Fibroblast of villous mesenchyme (primary cell): ENCODE results near the gene P3H1. TPM values are rescaled to one million over a fixed set of nuclear protein-coding genes. Genes with fewer than 3 reads are reported as not detected.

ENCODE experiments used
- DNase-seq: peaks from one replicate; pipeline ENCODE4 v3.0.0-alpha.2; 2010; ENCODE audit warnings: low read depth
- H3K4me3 ChIP-seq: 2 replicates; pipeline ENCODE4 v1.5.1; 2011; ENCODE audit warnings: low read depth, mild to moderate bottlenecking, low read length
- total RNA-seq: library from RNA; depleted of rRNA; stranded (reverse); fragments of >200 nt; gene quantifications from 2 replicates; pipeline ENCODE4 v1.2.3, GENCODE V29; 2012
- TF ChIP-seq, protein P1 (sequence below): IDR thresholded peaks from 2 replicates; pipeline ENCODE4 v1.5.1; 2012; ENCODE audit warnings: low read depth, mild to moderate bottlenecking, low read length; ENCODE audit not compliant: insufficient read depth

Gene P3H1
- total RNA-seq, 1 donor, result 212 TPM

DNA sequence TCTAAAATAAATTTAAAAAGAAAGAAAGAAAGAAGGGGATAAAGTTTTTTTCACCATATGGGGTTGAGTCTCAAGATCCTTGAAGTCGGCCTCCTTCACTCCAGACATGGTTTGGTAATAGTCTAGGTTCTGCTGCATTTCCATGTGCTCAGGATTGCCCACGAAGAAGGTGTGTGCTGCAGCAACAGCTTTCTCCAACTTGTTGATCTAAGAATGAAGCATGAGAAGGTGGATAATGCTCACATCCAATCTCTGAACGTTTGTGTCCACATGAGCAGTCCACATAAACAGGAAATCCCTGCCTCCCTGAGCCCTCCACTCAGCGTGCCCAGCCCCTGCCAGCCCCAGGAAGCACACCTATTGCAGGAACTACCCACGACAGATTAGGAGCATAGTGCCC lies 4.6 kb downstream of the P3H1 start:
- no peak overlapping the region for H3K4me3 ChIP-seq
- TF ChIP-seq, protein P1, sequence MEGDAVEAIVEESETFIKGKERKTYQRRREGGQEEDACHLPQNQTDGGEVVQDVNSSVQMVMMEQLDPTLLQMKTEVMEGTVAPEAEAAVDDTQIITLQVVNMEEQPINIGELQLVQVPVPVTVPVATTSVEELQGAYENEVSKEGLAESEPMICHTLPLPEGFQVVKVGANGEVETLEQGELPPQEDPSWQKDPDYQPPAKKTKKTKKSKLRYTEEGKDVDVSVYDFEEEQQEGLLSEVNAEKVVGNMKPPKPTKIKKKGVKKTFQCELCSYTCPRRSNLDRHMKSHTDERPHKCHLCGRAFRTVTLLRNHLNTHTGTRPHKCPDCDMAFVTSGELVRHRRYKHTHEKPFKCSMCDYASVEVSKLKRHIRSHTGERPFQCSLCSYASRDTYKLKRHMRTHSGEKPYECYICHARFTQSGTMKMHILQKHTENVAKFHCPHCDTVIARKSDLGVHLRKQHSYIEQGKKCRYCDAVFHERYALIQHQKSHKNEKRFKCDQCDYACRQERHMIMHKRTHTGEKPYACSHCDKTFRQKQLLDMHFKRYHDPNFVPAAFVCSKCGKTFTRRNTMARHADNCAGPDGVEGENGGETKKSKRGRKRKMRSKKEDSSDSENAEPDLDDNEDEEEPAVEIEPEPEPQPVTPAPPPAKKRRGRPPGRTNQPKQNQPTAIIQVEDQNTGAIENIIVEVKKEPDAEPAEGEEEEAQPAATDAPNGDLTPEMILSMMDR, result no peak
- DNase-seq, result no peak

DNA sequence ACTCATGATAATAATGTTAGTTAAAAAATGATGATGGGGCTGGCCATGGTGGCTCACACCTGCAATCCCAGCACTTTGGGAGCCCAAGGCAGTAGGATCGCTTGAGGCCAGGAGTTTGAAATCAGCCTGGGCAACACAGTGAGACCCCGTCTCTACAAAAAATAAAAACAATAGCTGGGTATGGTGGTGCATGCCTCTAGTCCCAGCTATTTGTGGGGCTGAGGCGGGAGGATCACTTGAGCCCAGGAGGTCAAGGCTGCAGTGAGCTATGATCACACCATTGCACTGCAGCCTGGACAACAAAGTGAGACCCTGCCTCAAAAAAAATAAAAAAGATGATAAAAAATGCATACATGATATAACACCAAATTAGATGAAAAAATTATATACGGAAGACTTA lies 5.3 kb downstream of the P3H1 start:
- no peak overlapping the region for H3K4me3 ChIP-seq
- no peak for DNase-seq
- TF ChIP-seq, protein P1, result no peak

DNA sequence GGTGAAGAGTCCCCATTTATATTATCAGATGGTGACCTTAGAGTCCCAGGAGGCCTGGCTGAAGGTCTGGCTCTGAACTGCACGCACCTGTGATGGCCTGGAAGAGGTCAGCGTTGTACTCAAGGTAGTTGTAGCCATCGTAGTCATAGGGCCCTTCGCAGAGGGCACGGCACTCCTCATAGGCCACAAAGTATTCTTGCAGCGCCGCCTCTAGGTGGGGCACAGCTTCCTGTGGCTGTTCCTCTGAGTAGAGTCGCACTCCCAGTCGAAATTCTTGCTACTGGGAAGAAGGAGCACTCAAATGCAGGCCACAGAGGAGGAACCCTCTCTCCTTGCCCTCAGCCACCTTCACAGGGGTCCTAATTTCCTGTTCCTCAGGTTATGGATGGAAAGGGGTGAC lies 7.7 kb downstream of the P3H1 start:
- H3K4me3 ChIP-seq, result no peak overlapping the region
- TF ChIP-seq, protein P1, result no peak
- DNase-seq, result no peak

DNA sequence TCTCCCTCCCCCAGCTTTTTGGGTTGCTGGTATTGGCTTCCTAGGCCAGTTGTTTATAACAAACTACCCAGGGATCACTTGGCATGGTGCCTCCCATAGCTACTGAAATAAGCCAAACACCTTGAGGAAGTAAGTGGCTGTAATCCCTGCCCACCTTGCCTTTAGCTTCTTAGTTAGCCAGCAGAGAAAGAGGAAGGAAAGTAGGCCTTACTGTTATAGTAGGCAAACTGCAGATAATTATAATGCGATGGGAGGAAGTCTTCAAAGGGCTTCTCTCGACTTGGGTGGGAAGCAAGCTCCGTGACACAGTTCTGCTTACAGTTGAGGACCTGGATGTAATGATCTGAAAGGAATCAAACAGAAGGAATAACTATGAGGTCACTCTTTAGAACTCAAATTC lies 8.2 kb downstream of the P3H1 start:
- TF ChIP-seq, protein P1, result no peak
- DNase-seq, result no peak

DNA sequence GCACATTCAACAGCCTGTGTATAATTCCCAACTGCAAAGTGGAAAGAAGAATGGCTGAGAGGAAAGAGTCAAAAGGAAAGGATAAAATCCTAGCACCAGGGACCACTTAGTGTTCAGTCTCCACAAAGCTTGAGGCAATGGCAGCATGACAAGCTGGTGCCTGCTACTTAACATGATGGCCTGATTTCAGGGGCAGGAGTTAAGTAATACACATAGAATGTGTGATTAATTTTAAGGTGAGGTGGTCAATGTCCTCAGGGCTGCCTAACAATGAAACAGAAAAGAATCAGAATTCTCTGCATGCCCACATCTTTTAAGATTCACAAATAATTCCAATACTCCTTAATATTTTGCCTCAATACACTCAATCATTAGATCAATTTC lies 8.9 kb downstream of the P3H1 start:
- no peak overlapping the region for H3K4me3 ChIP-seq
- TF ChIP-seq, protein P1, result no peak
- no peak for DNase-seq

More for the DNA sequence above, 8.2 kb downstream of the P3H1 start:
- H3K4me3 ChIP-seq, result no peak overlapping the region

DNA sequence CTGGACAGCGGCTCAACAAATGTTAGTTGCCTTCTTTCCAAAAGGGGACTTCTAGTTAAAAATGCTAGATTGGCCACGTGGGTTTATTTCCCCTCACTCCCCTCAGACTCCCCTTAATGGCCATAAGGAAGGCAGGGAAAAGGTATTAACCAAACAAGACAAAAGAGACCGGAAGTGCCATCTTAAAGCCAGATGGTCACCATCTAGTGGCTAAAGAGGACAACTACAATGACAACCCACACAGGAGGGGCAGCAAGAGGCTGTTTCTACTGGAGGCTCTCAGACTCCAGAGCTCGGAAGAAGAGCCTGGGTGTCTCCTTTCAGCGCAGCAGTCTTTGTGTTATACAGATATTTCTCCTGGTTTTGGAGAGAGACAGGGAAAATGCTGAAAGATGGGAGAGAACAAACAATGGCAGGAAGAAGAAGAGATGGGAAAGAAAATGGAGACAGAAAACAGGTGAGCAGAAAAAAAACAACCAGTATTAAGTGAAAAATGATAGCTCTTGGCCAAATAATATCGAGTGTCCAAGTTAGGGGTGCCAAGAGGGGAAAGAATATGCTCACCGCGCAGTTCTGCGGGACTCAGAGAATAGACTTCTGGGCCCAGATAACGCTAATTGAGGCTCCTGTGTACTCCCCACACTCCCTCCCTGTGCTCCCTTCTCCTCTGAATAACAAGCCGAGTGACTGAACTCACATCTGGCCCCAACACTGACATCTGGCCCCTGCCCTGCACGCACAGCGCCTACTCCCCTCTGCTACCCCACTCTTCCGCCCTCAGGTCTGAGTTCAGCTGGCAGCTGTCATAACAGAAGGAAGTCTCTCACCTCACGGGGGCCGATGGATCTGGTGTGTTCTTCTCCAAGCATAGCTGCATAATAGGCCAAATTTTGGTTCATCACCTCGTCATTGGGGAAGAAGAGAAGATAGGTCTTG lies 9.6 kb downstream of the P3H1 start:
- TF ChIP-seq, protein P1, result peak; percentile 76
- DNase-seq, result peak; percentile 64
- no peak overlapping the region for H3K4me3 ChIP-seq
